Stimulated activated CD4-positive, alpha-beta T cell treated with anti-CD3 and anti-CD28 coated beads, Interleukin-2, amount 100 ng/mL, for 48 hours (primary cell): Measurements from ENCODE around the gene MEDAG.

Experiments used
- DNase-seq, 2 donors: peaks; one replicate each; pipeline ENCODE4 v3.0.0-alpha.2; 2020

Gene MEDAG

GRCh38 chr13:30873499-30873898, 32.6 kb upstream of the MEDAG start:
- DNase-seq: no peak

- no peak for DNase-seq
Measured at GRCh38 chr13:30874111-30874510, 32.0 kb upstream of the MEDAG start.

- DNase-seq: no peak
Measured at GRCh38 chr13:30874561-30874960, 31.5 kb upstream of the MEDAG start.

GRCh38 chr13:30877335-30877734, 28.7 kb upstream of the MEDAG start:
- no peak for DNase-seq

- no peak for DNase-seq
Measured at GRCh38 chr13:30880151-30880855, 25.8 kb upstream of the MEDAG start.

- DNase-seq: no peak
Measured at GRCh38 chr13:30880856-30881155, 25.3 kb upstream of the MEDAG start.

- DNase-seq: no peak
Measured at GRCh38 chr13:30881191-30881651, 24.9 kb upstream of the MEDAG start.

GRCh38 chr13:30882026-30882850, 23.8 kb upstream of the MEDAG start:
- no peak for DNase-seq

GRCh38 chr13:30882996-30883766, 22.9 kb upstream of the MEDAG start:
- DNase-seq: no peak

GRCh38 chr13:30884543-30884942, 21.5 kb upstream of the MEDAG start:
- no peak for DNase-seq

- DNase-seq: no peak
Measured at GRCh38 chr13:30889196-30889690, 16.8 kb upstream of the MEDAG start.

GRCh38 chr13:30892966-30893365, 13.1 kb upstream of the MEDAG start:
- DNase-seq: peak in 1 of 2 donors; percentile 15

- no peak for DNase-seq
Measured at GRCh38 chr13:30895773-30896172, 10.3 kb upstream of the MEDAG start.

- no peak for DNase-seq
Measured at GRCh38 chr13:30898070-30898469, 8.0 kb upstream of the MEDAG start.

- DNase-seq: no peak
Measured at GRCh38 chr13:30898678-30899241, 7.3 kb upstream of the MEDAG start.

- DNase-seq: no peak
Measured at GRCh38 chr13:30900436-30900835, 5.6 kb upstream of the MEDAG start.

- no peak for DNase-seq
Measured at GRCh38 chr13:30900952-30901749, 4.9 kb upstream of the MEDAG start.

- no peak for DNase-seq
Measured at GRCh38 chr13:30904043-30904442, 2.0 kb upstream of the MEDAG start.

GRCh38 chr13:30906411-30907051, 460 bp downstream of the MEDAG start:
- DNase-seq: no peak

- no peak for DNase-seq
Measured at GRCh38 chr13:30907121-30907861, 1.2 kb downstream of the MEDAG start.

- no peak for DNase-seq
Measured at GRCh38 chr13:30908416-30908980, 2.4 kb downstream of the MEDAG start.
